ENCODE measurements around the gene USP49. TPM values are rescaled to one million over a fixed set of nuclear protein-coding genes. Genes with fewer than 3 reads are reported as not detected.

Gene USP49
- total and polyA plus RNA-seq, 10 of the 15 experiments (the other 5 are each of a cell fraction or from before 2014, with no cell fraction given), result 1.0 to 7.7 (median 4.3) TPM

DNA sequence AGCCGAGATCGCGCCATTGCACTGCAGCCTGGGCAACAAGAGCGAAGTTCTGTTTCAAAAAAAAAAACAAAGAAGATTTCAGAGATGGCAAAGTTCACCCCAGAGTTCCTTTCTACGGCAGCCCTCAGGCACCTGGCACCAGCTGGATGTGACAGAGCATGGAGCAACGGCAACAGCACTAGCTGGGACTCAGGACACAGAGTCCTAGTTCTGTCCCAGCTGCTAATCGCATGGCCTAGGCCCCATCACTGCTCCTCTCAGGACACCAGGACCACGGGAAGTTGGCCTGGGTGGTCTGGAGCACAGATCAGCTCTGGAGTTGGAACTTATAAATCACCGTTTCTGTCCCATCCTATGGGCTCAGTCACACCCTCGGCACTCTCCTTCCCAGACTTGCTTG is 149.1 kb downstream of the USP49 start:
- FAIRE-seq (no peak), DNase-seq (ENCODE audit: low read depth, low spot score) (no peak), ATAC-seq (no peak)
- SMC1A ChIA-PET (ENCODE audit: uncharacterized antibody, unreplicated experiment), result no interaction called here
- no peak for TF ChIP-seq LARP7 (IDR thresholded peaks at IDR 0.05)
- no peak for TF ChIP-seq NFXL1 (IDR thresholded peaks at IDR 0.05; ENCODE audit: borderline replicate concordance)
- H3K79me2 ChIP-seq (ENCODE audit: control insufficient read depth, insufficient read depth, low read length), result no peaks in the 10 kb centered on the region
- no TSS peak for BruUV-seq (replicated peaks)
- in situ Hi-C loops (cut with MboI) (no loop called here), intact Hi-C loops (cut with micrococcal nuclease; ENCODE audit: unreplicated experiment) (no loop called here)
- no peaks in the 10 kb centered on the region; a peak in 2 of 4 replicates for H3K27me3 ChIP-seq (replicated peaks in 1 of 2; ENCODE audit: control insufficient read depth in 2 of 2, insufficient read depth in 2 of 2, low read length in 1 of 2)
- RAD21 ChIA-PET (ENCODE audit: unreplicated experiment), result no interaction called here
- no peaks in the 10 kb centered on the region for H3K36me3 ChIP-seq (ENCODE audit: control insufficient read depth in 2 of 2, insufficient read depth in 2 of 2, low read length in 1 of 2)
- CTCF ChIA-PET, result no interaction called here
- H3K4me2 ChIP-seq (ENCODE audit: control insufficient read depth, insufficient read depth), result no peak overlapping the region
- H3K9ac ChIP-seq (ENCODE audit: control insufficient read depth, insufficient read depth, low read length), result no peak overlapping the region
- H3K4me3 ChIP-seq, result no peak overlapping the region
- POLR2A ChIA-PET, result interaction anchor here (0.7 kb wide), 1 partner anchor 18 kb away, joined by 9 read pairs; no protein-coding TSS in a partner anchor
- 40% methylated on average over 10 of the region's 10 CpGs for WGBS (ENCODE audit: insufficient coverage, insufficient replicate concordance, low lambda C conversion rate, missing lambda C conversion rate)
- H3K9me3 ChIP-seq (replicated peaks; ENCODE audit: control insufficient read depth, insufficient read depth, low read length), result no peaks in the 10 kb centered on the region
- H3K27ac ChIP-seq (ENCODE audit: control insufficient read depth, insufficient read depth), result no peak overlapping the region
- no peak overlapping the region for H2AFZ ChIP-seq (ENCODE audit: control insufficient read depth, low read depth, low read length)
- H3K4me1 ChIP-seq (ENCODE audit: control insufficient read depth, insufficient read depth, low read length), result no peaks in the 10 kb centered on the region
- no peaks in the 10 kb centered on the region for H4K20me1 ChIP-seq (ENCODE audit: control insufficient read depth, insufficient read depth)

DNA sequence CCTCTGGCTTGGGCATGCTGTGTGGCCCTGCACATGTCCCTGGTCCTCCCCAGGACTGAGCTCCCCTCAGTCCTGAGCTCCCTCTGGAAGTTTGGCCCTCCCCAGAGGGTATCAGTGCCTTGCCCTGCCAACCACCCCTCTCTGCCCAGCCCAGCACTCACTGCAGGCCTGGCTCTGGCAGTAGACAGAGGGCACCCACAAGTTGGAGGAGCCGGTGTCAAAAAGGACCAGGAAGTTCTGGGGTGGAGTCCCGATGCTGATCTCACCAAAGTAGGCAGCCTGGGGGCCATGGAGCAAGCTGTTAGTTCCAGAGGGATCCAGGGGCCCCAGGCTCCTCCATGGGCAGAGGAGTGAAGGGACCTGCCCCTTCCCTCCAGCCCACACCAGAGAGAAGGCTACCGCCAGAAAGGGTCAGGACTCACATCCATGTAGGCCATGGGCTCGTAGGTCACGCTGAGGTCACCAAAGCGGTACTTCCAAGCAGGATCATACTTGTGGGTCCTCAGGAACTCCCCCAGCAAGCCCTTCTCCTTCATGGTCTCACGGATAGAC is 150.9 kb downstream of the USP49 start:
- H3K4me1 ChIP-seq (ENCODE audit: control insufficient read depth, insufficient read depth, low read length), result no peaks in the 10 kb centered on the region
- H3K4me2 ChIP-seq (ENCODE audit: control insufficient read depth, insufficient read depth), result no peak overlapping the region
- no peaks in the 10 kb centered on the region; a peak in 1 of 4 replicates for H3K27me3 ChIP-seq (replicated peaks in 1 of 2; ENCODE audit: control insufficient read depth in 2 of 2, insufficient read depth in 2 of 2, low read length in 1 of 2)
- DNase-seq (ENCODE audit: low read depth, low spot score) (no peak), FAIRE-seq (no peak), ATAC-seq (no peak)
- H3K9ac ChIP-seq (ENCODE audit: control insufficient read depth, insufficient read depth, low read length), result no peak overlapping the region
- WGBS (ENCODE audit: insufficient coverage, insufficient replicate concordance, low lambda C conversion rate, missing lambda C conversion rate), result 42% methylated on average over 7 of the region's 7 CpGs
- RAD21 ChIA-PET (ENCODE audit: unreplicated experiment), result no interaction called here
- H3K27ac ChIP-seq (ENCODE audit: control insufficient read depth, insufficient read depth), result no peak overlapping the region
- SMC1A ChIA-PET (ENCODE audit: uncharacterized antibody, unreplicated experiment), result no interaction called here
- H3K36me3 ChIP-seq (ENCODE audit: control insufficient read depth in 2 of 2, insufficient read depth in 2 of 2, low read length in 1 of 2), result no peaks in the 10 kb centered on the region
- POLR2A ChIA-PET, result no interaction called here
- CTCF ChIA-PET, result no interaction called here
- no TSS peak for BruUV-seq (replicated peaks)
- H3K9me3 ChIP-seq (replicated peaks; ENCODE audit: control insufficient read depth, insufficient read depth, low read length), result no peaks in the 10 kb centered on the region
- H4K20me1 ChIP-seq (ENCODE audit: control insufficient read depth, insufficient read depth), result no peaks in the 10 kb centered on the region
- H3K4me3 ChIP-seq, result no peak overlapping the region
- in situ Hi-C loops (cut with MboI) (no loop called here), intact Hi-C loops (cut with micrococcal nuclease; ENCODE audit: unreplicated experiment) (no loop called here)
- H2AFZ ChIP-seq (ENCODE audit: control insufficient read depth, low read depth, low read length), result no peak overlapping the region
- no peak for TF ChIP-seq TARDBP (IDR thresholded peaks at IDR 0.05; ENCODE audit: borderline replicate concordance)
- TF ChIP-seq KDM1A (IDR thresholded peaks at IDR 0.05; ENCODE audit: borderline replicate concordance), result no peak
- TF ChIP-seq CHD4 (IDR thresholded peaks at IDR 0.05), result no peak
- TF ChIP-seq, protein P1, sequence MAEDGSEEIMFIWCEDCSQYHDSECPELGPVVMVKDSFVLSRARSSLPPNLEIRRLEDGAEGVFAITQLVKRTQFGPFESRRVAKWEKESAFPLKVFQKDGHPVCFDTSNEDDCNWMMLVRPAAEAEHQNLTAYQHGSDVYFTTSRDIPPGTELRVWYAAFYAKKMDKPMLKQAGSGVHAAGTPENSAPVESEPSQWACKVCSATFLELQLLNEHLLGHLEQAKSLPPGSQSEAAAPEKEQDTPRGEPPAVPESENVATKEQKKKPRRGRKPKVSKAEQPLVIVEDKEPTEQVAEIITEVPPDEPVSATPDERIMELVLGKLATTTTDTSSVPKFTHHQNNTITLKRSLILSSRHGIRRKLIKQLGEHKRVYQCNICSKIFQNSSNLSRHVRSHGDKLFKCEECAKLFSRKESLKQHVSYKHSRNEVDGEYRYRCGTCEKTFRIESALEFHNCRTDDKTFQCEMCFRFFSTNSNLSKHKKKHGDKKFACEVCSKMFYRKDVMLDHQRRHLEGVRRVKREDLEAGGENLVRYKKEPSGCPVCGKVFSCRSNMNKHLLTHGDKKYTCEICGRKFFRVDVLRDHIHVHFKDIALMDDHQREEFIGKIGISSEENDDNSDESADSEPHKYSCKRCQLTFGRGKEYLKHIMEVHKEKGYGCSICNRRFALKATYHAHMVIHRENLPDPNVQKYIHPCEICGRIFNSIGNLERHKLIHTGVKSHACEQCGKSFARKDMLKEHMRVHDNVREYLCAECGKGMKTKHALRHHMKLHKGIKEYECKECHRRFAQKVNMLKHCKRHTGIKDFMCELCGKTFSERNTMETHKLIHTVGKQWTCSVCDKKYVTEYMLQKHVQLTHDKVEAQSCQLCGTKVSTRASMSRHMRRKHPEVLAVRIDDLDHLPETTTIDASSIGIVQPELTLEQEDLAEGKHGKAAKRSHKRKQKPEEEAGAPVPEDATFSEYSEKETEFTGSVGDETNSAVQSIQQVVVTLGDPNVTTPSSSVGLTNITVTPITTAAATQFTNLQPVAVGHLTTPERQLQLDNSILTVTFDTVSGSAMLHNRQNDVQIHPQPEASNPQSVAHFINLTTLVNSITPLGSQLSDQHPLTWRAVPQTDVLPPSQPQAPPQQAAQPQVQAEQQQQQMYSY (CRISPR knock-in tag; IDR thresholded peaks at IDR 0.05), result no peak
- TF ChIP-seq JUND (IDR thresholded peaks at IDR 0.05; ENCODE audit: low read depth, low read length), result no peak
- TF ChIP-seq DPF2 (IDR thresholded peaks at IDR 0.05), result no peak
- TF ChIP-seq CHD1 (IDR thresholded peaks at IDR 0.05; ENCODE audit: low read depth, low read length), result no peak
- no peak for TF ChIP-seq NFIC (IDR thresholded peaks at IDR 0.05; ENCODE audit: low read depth, low read length)
- no peak for TF ChIP-seq MTA2 (IDR thresholded peaks at IDR 0.05; ENCODE audit: low read depth)
- TF ChIP-seq NR2C2 (IDR thresholded peaks at IDR 0.05; ENCODE audit: borderline replicate concordance, control insufficient read depth, insufficient read length, low read depth), result no peak
- TF ChIP-seq GABPA (IDR thresholded peaks at IDR 0.05; ENCODE audit: low read depth), result no peak
- no peak for TF ChIP-seq HDAC2 (IDR thresholded peaks at IDR 0.05)
- H3K79me2 ChIP-seq (ENCODE audit: control insufficient read depth, insufficient read depth, low read length), result no peaks in the 10 kb centered on the region

Measured in GM12878 (cell line).